ENCODE measurements around the gene TEX14.
"Not testable (repeated sequence)": the region's sequence is repeated elsewhere in the genome, so short reads cannot be mapped to it uniquely, and the experiment has no call there.

The TEX14 gene

GRCh38 chr17:58686980-58687379, 4.9 kb downstream of the TEX14 start:
- no peak for DNase-seq

- not testable (repeated sequence) for DNase-seq
Measured at GRCh38 chr17:58684462-58684861, 7.4 kb downstream of the TEX14 start.

- DNase-seq = no peak
Measured at GRCh38 chr17:58684003-58684402, 7.8 kb downstream of the TEX14 start.

GRCh38 chr17:58680038-58680369, 11.8 kb downstream of the TEX14 start:
- DNase-seq = no peak

GRCh38 chr17:58679263-58680037, 12.4 kb downstream of the TEX14 start:
- DNase-seq = peak; percentile 47

GRCh38 chr17:58678287-58678686, 13.6 kb downstream of the TEX14 start:
- not testable (repeated sequence) for DNase-seq

- peak; percentile 48 for DNase-seq
Measured at GRCh38 chr17:58677194-58677880, 14.5 kb downstream of the TEX14 start.

- no peak for DNase-seq
Measured at GRCh38 chr17:58671969-58672368, 19.9 kb downstream of the TEX14 start.

GRCh38 chr17:58669853-58670252, 22.0 kb downstream of the TEX14 start:
- no peak for DNase-seq

GRCh38 chr17:58668598-58668935, 23.3 kb downstream of the TEX14 start:
- no peak for DNase-seq

- DNase-seq = peak; percentile 53
Measured at GRCh38 chr17:58667934-58668597, 23.8 kb downstream of the TEX14 start.

- DNase-seq = peak; percentile 36
Measured at GRCh38 chr17:58666858-58667267, 25.0 kb downstream of the TEX14 start.

- no peak for DNase-seq
Measured at GRCh38 chr17:58665946-58666857, 25.6 kb downstream of the TEX14 start.

- no peak for DNase-seq
Measured at GRCh38 chr17:58664302-58664701, 27.5 kb downstream of the TEX14 start.

GRCh38 chr17:58661499-58661898, 30.3 kb downstream of the TEX14 start:
- no peak for DNase-seq

GRCh38 chr17:58660621-58661020, 31.2 kb downstream of the TEX14 start:
- no peak for DNase-seq

- not testable (repeated sequence) for DNase-seq
Measured at GRCh38 chr17:58659714-58660084, 32.1 kb downstream of the TEX14 start.

- DNase-seq = peak; percentile 99
Measured at GRCh38 chr17:58658804-58659713, 32.8 kb downstream of the TEX14 start.

- peak; percentile 32 for DNase-seq
Measured at GRCh38 chr17:58657962-58658803, 33.7 kb downstream of the TEX14 start.

GRCh38 chr17:58648236-58648635, 43.6 kb downstream of the TEX14 start:
- no peak for DNase-seq

GRCh38 chr17:58643147-58643546, 48.7 kb downstream of the TEX14 start:
- peak; percentile 78 for DNase-seq

Data from EL (cell line).